Measurements from ENCODE around the gene ECHDC1.

ECHDC1 gene

DNA sequence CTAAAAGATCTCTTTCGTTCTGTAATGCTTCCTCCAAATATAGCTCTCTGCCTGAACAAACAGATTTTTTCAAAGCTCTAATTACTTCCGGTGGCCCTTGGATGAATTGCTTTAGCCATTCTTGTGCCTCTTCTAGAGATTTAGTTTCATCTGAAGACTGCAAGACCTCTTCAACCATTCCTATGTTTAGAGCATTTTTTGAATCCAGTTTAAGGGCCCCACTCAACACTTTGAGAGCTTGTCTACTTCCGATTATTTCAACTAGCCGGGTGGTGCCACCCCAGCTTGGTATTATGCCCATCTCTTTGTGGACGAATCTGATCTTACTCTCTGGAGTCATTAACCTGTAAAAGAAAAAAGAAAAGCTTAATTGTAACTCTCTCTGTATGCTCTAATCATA, 53.5 kb downstream of the ECHDC1 start:
- Histone ChIP-seq H4K20me1 (ENCODE audit: insufficient read depth, low read length) (no peaks in the 10 kb centered on the region), H3K36me3 (ENCODE audit: insufficient read depth, low read length) (peaks cover 50% of the 10 kb centered on the region)

DNA sequence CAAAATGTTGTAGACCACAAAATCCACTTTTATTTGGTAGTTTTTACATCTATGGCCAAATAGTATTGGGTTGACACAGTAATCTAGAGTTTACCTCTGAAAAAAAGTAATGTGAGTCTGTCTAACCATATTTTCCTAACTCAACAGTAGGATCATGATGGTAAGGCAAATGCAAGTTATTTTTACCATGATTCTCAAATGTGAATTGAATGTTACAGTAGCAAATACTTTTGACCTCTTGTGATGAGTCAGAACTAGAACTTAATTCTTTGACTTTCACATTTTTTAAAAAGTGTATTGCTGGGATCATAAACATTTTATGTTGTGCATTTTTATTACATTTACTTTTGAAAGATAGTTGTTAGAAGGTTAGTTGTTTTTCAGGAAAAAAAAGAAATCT, 54.7 kb downstream of the ECHDC1 start:
- Histone ChIP-seq H3F3A (ENCODE audit: insufficient read depth, low read length) (no peaks in the 10 kb centered on the region), H3K4me1 (ENCODE audit: insufficient read depth, low read length, severe bottlenecking) (peaks cover 3% of the 10 kb centered on the region), H3K27me3 (ENCODE audit: insufficient read depth, low read length) (no peaks in the 10 kb centered on the region), H3K9me3 (ENCODE audit: low read length) (no peaks in the 10 kb centered on the region), H3K27ac (ENCODE audit: low read depth, low read length, poor library complexity, severe bottlenecking) (no peak overlapping the region), H4K20me1 (ENCODE audit: insufficient read depth, low read length) (no peaks in the 10 kb centered on the region), H3K79me2 (ENCODE audit: insufficient read depth, low read length) (no peaks in the 10 kb centered on the region), H3K4me3 (ENCODE audit: low read depth, low read length, poor library complexity, severe bottlenecking) (no peak overlapping the region), H3K9ac (ENCODE audit: low read length) (no peak overlapping the region), H2AFZ (ENCODE audit: low read length) (no peak overlapping the region), H3K36me3 (ENCODE audit: insufficient read depth, low read length) (peaks cover 55% of the 10 kb centered on the region), H3K9me2 (ENCODE audit: low read depth, low read length) (no peaks in the 10 kb centered on the region), H3K4me2 (ENCODE audit: low read length) (no peak overlapping the region)
- no peak for TF ChIP-seq EZH2 (IDR thresholded peaks at IDR 0.05; ENCODE audit: borderline replicate concordance, low read length)
- TF ChIP-seq, protein P1, sequence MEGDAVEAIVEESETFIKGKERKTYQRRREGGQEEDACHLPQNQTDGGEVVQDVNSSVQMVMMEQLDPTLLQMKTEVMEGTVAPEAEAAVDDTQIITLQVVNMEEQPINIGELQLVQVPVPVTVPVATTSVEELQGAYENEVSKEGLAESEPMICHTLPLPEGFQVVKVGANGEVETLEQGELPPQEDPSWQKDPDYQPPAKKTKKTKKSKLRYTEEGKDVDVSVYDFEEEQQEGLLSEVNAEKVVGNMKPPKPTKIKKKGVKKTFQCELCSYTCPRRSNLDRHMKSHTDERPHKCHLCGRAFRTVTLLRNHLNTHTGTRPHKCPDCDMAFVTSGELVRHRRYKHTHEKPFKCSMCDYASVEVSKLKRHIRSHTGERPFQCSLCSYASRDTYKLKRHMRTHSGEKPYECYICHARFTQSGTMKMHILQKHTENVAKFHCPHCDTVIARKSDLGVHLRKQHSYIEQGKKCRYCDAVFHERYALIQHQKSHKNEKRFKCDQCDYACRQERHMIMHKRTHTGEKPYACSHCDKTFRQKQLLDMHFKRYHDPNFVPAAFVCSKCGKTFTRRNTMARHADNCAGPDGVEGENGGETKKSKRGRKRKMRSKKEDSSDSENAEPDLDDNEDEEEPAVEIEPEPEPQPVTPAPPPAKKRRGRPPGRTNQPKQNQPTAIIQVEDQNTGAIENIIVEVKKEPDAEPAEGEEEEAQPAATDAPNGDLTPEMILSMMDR (IDR thresholded peaks at IDR 0.05; ENCODE audit: low read length): no peak

More for the DNA sequence above, 53.5 kb downstream of the ECHDC1 start:
- TF ChIP-seq EZH2 (IDR thresholded peaks at IDR 0.05; ENCODE audit: borderline replicate concordance, low read length): no peak
- TF ChIP-seq, protein P1 (IDR thresholded peaks at IDR 0.05; ENCODE audit: low read length): no peak
- Histone ChIP-seq H3K79me2 (ENCODE audit: insufficient read depth, low read length) (no peaks in the 10 kb centered on the region), H3K27me3 (ENCODE audit: insufficient read depth, low read length) (no peaks in the 10 kb centered on the region), H3K9me3 (ENCODE audit: low read length) (no peaks in the 10 kb centered on the region), H3K4me3 (ENCODE audit: low read depth, low read length, poor library complexity, severe bottlenecking) (no peak overlapping the region), H3K9me2 (ENCODE audit: low read depth, low read length) (no peaks in the 10 kb centered on the region), H3K9ac (ENCODE audit: low read length) (no peak overlapping the region), H3K27ac (ENCODE audit: low read depth, low read length, poor library complexity, severe bottlenecking) (no peak overlapping the region), H3K4me1 (ENCODE audit: insufficient read depth, low read length, severe bottlenecking) (peaks cover 3% of the 10 kb centered on the region), H3K4me2 (ENCODE audit: low read length) (no peak overlapping the region), H2AFZ (ENCODE audit: low read length) (no peak overlapping the region), H3F3A (ENCODE audit: insufficient read depth, low read length) (no peaks in the 10 kb centered on the region)

DNA sequence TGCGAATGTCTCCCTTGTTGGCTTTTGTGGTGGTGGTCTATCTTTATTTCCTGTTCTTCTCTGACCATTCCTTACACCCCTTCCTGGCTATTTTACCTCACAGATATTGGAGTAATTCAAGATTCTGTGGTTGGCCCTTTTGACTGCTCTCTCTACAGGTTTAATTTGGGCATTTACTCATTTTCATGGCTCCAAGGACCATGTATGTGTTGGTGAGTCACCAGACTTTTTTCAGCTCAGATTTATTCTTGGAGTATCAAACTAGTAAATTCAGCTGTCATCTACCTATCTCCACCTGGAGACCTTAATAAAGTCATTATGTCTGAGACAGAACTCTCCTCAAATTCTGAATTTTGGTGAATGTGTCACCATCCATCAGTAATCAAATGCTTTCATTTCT, 61.2 kb downstream of the ECHDC1 start:
- Histone ChIP-seq H3K36me3 (ENCODE audit: insufficient read depth, low read length) (peaks cover 49% of the 10 kb centered on the region), H3K79me2 (ENCODE audit: insufficient read depth, low read length) (0 out of 2 replicates have a peak, but pooled peaks cover 6% of the 10 kb centered on the region)
- TF ChIP-seq, protein P1 (IDR thresholded peaks at IDR 0.05; ENCODE audit: low read length): no peak
- TF ChIP-seq EZH2 (IDR thresholded peaks at IDR 0.05; ENCODE audit: borderline replicate concordance, low read length): no peak

More for the DNA sequence above, 61.2 kb downstream of the ECHDC1 start:
- Histone ChIP-seq H3K9ac (ENCODE audit: low read length) (no peak overlapping the region), H3K4me3 (ENCODE audit: low read depth, low read length, poor library complexity, severe bottlenecking) (no peak overlapping the region), H3K4me2 (ENCODE audit: low read length) (no peak overlapping the region), H3F3A (ENCODE audit: insufficient read depth, low read length) (no peaks in the 10 kb centered on the region), H3K27me3 (ENCODE audit: insufficient read depth, low read length) (no peaks in the 10 kb centered on the region), H3K9me2 (ENCODE audit: low read depth, low read length) (no peaks in the 10 kb centered on the region), H3K9me3 (ENCODE audit: low read length) (no peaks in the 10 kb centered on the region), H4K20me1 (ENCODE audit: insufficient read depth, low read length) (no peaks in the 10 kb centered on the region), H2AFZ (ENCODE audit: low read length) (no peak overlapping the region), H3K27ac (ENCODE audit: low read depth, low read length, poor library complexity, severe bottlenecking) (no peak overlapping the region), H3K4me1 (ENCODE audit: insufficient read depth, low read length, severe bottlenecking) (no peaks in the 10 kb centered on the region)

All from OCI-LY1 (cell line).